Measurements from ENCODE around the gene BSCL2. TPM values are rescaled to one million over a fixed set of nuclear protein-coding genes. Genes with fewer than 3 reads are reported as not detected.

Gene BSCL2
- total and polyA plus RNA-seq, 2 donors (not counting 3 experiments of a cell fraction or from before 2014, with no cell fraction given), result 31.1 to 94.8 TPM

DNA sequence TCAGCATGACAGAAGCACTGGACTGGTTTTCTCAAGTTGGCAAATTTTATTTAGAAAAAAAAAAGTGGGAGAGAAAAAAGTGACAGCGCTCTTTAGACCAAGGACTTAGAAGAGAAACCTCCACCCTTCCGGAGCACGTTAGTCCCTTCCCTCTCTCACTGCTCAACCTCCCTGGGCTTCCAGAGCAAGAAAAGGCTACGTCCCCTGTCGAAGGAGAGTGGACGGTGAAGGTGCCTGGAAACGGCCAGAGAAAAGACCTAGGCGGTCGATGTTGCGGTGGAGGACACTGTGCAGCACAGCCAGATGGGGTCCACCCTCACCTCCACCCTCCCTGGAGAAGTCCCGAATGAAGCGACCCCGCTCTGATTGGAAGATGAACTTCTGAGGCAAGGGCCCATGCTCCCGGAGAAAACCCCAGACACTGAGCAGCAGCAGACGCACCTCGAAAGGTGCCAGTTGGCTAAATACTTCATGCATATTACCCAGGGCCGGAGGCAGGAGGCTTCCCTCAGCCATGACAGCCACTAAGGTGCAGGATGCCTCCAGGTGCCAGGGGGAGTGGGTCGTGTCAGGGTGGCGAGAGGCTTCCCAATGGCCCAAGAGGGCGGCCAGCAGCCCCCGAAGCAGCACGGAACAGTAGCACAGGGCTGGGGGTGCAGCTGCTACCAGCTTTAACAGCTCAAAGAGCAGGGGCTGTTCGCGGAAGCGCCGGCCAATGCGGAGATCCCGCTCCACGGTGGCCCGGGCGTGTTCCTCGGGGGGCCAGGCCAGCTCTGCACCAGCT is 60.2 kb downstream of the BSCL2 start:
- no TSS peak for BruUV-seq (replicated peaks)
- Histone ChIP-seq H3K36me3 (ENCODE audit: control insufficient read depth in 2 of 2, extremely low read depth in 1 of 2, insufficient read depth in 2 of 2, low read length in 2 of 2) (peaks cover 15 to 25% of the 10 kb centered on the region in 2 experiments), H3K27ac (ENCODE audit: insufficient read depth, low read depth, low read length) (no peak overlapping the region), H4K20me1 (replicated peaks; ENCODE audit: control insufficient read depth, extremely low read depth, insufficient read depth, low read length) (no peaks in the 10 kb centered on the region), H3K9me1 (replicated peaks; ENCODE audit: control insufficient read depth, extremely low read depth, insufficient read depth, low read length) (no peaks in the 10 kb centered on the region), H3K4me3 (replicated peaks in 1 of 3; ENCODE audit: insufficient read depth in 1 of 3, low read depth in 1 of 3, low read length in 3 of 3) (no peak overlapping the region), H3K9me3 (replicated peaks; ENCODE audit: control insufficient read depth, insufficient read depth, low read length) (no peaks in the 10 kb centered on the region), H3K4me2 (ENCODE audit: insufficient read depth, low read length) (no peak overlapping the region), H3K79me2 (ENCODE audit: control insufficient read depth, insufficient read depth, low read length) (peaks cover 44% of the 10 kb centered on the region), H3K27me3 (ENCODE audit: control insufficient read depth in 2 of 2, insufficient read depth in 2 of 2, low read length in 2 of 2) (no peaks in the 10 kb centered on the region), H2AFZ (ENCODE audit: low read depth, low read length) (no peak overlapping the region), H3K4me1 (ENCODE audit: control insufficient read depth, extremely low read depth, insufficient read depth, low read length) (peaks cover 13% of the 10 kb centered on the region), H3K9ac (replicated peaks; ENCODE audit: extremely low read depth, insufficient read depth, low read length) (no peak overlapping the region)
- TF ChIP-seq EZH2 (IDR thresholded peaks at IDR 0.05; ENCODE audit: borderline replicate concordance, low read depth, low read length, severe bottlenecking), result no peak
- TF ChIP-seq POLR2AphosphoS5 (IDR thresholded peaks at IDR 0.05; ENCODE audit: insufficient read depth, low read depth, low read length), result no peak
- TF ChIP-seq FOS (IDR thresholded peaks at IDR 0.05; ENCODE audit: borderline replicate concordance, insufficient read depth, low read length), result no peak
- TF ChIP-seq POLR2A (IDR thresholded peaks at IDR 0.05; ENCODE audit: low read depth, low read length), result no peak
- TF ChIP-seq MYC (IDR thresholded peaks at IDR 0.05; ENCODE audit: low read depth, low read length), result no peak
- TF ChIP-seq CTCF (IDR thresholded peaks at IDR 0.05; ENCODE audit: extremely low read depth in 1 of 2, insufficient read depth in 1 of 2, low read depth in 1 of 2, low read length in 2 of 2), result no peak
- no peak for TF ChIP-seq JUN (IDR thresholded peaks at IDR 0.05; ENCODE audit: borderline replicate concordance, insufficient read depth, insufficient read length, low read depth)
- TF ChIP-seq GATA2 (IDR thresholded peaks at IDR 0.05; ENCODE audit: insufficient read depth, insufficient read length, low read depth, low read length), result no peak
- no peak for TF ChIP-seq MAX (IDR thresholded peaks at IDR 0.05; ENCODE audit: insufficient read depth, insufficient read length)
- dilution Hi-C loops (cut with MboI; ENCODE audit: extremely low pct_ligation_motif_present, low sequenced_read_pairs) (no loop called here), intact Hi-C loops (cut with micrococcal nuclease) (loop anchor here (1.0 kb wide), 4 partner anchors 25 to 80 kb away; partner anchors contain the start of genes EEF1G and HNRNPUL2)
- CTCF ChIA-PET, result interaction anchor here (0.8 to 1.5 kb wide), 2 partner anchors 36 to 43 kb away, joined by 3 read pairs; no protein-coding TSS in a partner anchor
- FAIRE-seq, result no peak
- DNase-seq (ENCODE audit: low read depth, low spot score), result no peak
- POLR2A ChIA-PET, result interaction anchor here (0.6 to 2.7 kb wide), 8 partner anchors 18 to 194 kb away, joined by 3 to 41 read pairs (median 4); partner anchors contain the start of genes C11orf98, CSKMT, TUT1 and UQCC3

Data from endothelial cell of umbilical vein (primary cell).